ENCODE data around the gene HJV.

Gene HJV

DNA sequence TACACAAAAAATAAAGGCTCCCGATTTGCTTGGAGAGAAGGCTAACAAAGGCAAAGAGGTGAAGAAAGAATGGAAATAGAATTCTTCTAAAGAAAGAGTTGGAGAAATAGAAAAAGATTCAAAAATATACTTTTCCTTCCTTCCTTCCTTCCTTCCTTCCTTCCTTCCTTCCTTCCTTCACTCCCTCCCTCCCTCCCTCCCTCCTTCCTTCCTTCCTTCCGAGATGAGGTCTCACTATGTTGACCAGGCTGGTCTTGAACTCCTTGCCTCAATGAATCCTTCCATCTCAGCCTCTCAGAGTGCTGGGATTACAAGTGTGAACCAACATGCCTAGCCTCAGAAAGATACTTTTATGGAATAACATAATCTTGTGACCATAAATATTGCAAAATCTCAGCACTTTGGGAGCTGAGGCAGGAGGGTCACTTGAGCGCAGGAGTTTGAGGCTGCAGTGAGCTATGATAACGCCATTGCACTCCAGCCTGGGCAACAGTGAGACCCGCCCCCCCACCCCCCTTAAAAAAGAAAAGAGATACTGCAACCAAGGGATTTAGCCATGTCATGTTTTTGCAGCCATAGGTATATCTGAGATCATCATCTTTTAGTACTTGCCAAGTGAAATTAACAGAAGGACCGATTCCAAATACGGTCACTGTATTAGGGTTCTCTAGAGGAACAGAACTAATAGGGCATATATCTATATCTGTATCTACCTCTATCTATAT, 1.0 kb upstream of the HJV start:
- DNase-seq (ENCODE audit: low read depth in 2 of 2): no peak

DNA sequence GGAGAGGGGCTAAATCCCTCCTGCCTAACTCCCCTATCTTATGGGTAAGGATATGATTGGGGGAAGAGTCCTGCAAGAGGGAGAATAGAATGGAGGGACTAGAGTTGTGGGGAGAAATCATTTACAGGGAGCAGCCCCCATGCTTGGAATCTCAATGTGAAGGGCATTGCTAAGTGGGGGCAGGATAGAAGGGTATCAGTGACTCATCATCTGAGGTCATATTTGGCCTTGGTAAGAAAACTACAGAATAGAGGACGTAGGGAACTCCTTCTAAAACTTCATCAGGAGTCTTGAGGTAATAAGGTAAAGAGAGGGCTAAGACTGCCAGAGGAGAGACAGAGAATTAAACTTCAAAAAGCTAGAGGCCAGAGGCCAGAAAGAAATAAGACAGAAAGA, 487 bp downstream of the HJV start:
- DNase-seq (ENCODE audit: low read depth in 2 of 2): no peak

DNA sequence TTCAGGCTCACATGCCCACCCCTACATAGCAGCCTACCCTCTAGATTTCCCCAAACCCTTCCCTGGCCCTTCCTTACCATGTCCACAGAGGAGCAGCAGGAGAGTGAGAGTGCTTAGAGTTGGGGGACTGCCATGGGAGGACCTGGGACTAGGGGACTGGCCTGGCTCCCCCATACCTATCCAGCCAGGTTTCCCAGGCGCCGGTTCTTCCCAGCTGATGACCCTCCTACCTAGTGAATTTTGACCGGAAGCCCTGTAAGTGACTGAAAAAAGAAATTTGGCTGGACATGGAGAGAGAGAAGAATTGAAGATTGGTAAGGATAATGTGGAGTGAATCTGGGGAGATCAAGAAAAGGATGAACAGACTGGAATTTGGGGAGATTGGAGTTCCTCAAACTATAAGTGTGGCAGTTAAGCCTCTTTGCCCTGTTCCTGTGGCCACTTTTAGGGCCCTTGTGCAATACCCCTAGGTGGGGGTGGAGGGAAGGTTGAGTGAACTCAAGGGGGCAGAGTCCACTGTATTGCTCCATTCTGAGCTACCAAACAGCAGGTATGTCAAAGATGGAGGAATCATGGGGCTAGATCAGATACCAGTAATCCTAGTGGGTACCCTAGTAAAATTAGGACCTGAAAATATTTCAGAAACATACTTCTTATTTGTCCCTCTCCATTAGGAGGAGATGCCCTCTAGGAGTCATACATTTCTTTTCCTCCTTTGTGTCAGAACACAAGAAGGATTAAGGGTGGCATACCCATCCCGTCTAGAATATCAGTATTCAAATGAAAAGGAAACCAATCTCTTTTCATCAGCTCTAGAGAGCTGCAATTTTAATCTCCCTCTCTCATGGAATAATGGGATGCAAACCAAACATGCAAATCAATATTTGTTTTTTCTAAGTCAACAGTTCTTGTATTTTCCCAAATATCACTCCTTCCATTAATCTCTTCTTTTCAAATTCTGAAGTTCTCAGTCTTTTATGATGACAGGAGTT, 1.2 kb downstream of the HJV start:
- DNase-seq (ENCODE audit: low read depth in 2 of 2): no peak

DNA sequence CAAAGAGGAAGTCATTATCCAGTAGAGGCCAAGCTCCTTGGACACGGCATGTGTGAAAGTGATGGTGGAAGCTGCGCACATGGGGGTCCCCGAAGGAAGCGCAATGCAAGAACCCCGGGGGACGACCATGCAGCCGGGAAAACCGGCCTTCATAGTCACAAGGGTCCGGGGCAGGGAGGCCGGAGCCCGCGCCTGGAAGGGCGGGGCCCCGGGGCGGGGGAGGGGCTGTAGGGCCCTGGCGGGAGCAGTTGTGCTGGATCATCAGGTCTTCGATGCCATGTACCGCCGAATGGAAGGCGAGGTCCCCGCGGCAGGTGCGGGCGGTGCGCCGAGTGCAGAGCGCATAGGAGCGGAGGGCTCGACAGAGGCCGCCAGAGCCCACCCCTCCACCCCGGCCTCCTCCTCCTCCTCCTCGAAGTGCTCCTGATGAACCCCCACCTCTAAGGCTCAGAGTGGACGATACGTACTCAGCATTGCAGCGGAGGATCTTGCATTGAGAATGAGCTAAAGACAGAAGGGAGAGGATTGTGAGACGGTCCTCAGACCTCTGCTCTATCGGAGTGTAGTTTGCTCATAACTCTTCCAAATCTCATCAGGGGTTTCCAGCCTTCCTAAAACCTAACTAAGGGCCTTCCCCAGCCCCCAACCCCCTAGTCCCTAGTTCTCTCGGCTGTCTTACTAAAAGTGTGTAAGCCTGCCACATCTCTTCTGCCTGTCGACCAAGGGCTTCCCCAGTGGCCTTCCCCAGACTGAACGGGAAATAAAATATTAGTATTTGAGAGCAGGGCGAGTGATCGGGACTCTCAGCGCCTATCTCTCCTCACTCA, 2.1 kb downstream of the HJV start:
- DNase-seq (ENCODE audit: low read depth in 2 of 2): no peak

DNA sequence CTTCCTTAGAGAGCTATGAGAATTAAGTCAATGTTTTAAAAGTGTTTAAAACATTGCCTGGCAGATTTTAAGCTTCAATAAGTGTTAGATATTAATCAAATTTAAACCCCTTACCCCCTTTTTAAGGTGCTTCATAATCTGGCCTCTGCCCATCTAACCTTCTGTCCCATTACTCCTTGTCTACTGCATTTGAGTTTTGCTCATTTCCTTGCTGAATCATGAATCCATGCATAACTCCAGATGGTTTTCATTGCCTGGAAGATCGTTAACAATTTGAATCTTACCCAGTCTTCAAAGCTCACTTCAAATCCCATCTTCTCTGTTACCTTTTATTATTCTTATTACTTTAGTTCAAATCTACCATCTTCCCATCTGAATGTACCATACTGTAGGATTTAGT, 4.6 kb downstream of the HJV start:
- no peak for DNase-seq (ENCODE audit: low read depth in 2 of 2)

DNA sequence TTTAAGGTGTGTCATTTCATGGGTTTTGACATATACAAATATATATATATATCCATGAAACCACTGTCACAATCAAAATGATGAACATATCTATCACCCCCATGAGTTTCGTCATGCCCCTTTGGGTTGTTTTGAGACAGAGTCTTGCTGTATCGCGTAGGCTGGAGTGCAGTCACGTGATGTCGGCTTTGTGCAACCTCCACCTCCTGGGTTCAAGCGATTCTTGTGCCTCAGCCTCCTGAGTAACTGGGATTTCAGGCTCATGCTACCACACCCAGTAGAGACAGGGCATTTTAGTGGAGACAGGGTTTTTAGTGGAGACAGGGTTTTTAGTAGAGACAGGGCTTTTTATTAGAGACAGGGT, 8.0 kb downstream of the HJV start:
- DNase-seq (ENCODE audit: low read depth in 2 of 2): no peak

DNA sequence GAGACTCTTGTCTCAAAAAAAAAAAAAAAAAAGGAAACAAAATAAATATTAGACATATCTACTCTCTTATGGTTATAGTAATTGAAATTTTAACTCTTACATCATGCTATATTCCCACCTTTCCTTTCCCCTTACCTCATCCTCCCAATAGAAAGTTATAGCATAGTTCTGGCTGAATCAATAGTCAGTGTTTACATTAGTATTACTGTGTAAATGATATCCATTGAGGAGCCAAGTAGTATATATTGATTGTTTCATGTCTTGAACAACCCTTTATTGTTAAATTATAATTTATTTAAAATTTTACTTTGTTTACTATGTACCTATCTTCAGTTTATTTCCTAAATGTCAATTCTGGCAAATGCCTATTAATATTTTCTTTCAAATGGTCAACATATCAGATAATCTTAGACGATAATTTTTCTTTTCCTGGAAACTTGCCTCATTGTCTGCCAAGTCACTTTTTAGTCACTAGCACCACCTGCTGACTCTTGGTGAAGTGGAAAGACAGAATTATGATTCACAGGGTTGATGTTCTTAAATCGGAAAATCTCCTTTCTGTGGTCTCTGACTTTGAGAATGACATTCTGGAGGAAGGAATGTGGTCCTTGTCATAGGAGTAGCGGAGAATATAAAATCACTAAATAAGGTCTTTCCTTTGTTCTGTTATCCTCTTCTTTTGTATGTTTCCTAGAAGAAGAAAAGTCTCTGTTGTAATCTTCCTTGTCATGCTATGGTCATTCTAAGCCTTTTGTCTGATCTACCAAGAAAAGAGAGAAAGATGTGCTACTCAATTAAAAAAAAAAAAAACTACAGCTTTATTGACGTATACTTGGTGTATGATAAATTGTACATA, 8.6 kb downstream of the HJV start:
- DNase-seq (ENCODE audit: low read depth in 2 of 2): peak in 1 of 2 donors; percentile 24

DNA sequence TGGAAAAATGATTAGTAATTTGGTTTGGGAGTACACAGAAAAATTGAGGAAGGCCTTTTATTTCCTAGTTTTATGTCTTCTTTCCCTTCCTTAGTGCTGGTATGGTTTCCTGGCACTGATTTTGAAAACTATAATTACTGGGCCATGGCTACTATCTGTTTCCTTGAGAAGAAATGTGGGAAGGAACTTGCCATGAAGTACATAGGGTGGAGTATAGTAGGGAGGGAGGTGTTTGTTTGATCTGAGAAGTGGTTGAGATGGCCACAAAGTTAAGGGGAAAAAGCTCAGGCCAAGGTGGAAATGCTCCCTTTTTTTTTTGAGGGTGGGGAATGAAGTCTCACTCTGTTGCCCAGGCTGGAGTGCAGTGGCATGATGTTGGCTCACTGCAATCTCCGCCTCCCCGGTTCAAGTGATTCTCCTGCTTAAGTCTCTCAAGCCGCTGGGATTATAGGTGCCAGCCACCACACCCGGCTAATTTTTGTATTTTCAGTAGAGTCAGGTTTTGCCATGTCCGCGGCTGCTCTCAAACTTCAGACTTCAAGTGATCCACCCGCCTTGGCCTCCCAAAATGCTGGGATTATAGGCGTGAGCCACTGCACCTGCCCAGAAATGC, 11.3 kb downstream of the HJV start:
- no peak for DNase-seq (ENCODE audit: low read depth in 2 of 2)

DNA sequence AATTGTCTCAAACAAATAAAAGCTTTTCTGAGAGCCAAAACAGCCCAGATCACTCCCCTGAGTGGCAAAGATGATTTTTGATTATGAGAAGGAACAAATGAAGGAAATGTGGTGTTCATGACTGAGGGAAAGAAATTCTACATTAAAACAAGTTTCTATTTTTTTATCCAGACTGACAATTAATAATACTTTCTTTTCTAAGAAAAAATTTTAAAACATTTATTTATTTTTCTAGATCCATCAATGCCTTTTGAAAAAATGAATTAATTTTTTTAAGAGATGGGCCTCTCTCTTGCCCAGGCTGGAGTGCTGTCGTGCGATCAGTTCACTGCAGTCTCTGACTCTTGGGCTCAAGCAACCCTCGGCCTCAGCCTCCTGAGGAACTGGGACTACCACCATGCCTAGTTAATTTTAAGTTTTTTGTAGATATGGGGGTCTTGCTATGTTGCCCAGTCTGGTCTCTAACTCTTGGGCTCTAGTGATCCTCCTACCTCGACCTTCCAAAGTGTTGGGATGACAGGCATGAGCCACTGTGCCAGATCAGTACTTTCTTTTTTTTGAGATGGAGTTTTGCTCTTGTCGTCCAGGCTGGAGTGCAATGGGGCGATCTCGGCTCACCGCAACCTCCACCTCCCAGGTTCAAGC, 13.9 kb downstream of the HJV start:
- no peak for DNase-seq (ENCODE audit: low read depth in 2 of 2)

DNA sequence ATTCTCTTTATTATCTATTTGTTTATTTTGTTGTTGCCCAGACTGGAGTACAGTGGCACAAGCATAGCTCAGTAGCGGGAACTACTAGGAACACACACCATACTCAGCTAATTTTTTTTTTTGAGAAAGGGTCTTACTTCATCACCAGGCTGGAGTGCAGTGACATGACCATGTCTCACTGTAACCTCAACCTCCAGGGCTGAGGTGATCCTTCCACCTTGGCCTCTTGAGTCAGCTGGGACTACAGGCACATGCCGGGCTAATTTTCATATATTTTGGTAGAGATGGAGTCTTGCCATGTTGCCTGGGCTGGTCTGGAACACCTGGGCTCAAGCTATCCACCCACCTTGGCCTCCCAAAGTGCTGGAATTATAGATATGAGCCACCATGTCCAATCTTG, 19.8 kb downstream of the HJV start:
- DNase-seq (ENCODE audit: low read depth in 2 of 2): no peak

DNA sequence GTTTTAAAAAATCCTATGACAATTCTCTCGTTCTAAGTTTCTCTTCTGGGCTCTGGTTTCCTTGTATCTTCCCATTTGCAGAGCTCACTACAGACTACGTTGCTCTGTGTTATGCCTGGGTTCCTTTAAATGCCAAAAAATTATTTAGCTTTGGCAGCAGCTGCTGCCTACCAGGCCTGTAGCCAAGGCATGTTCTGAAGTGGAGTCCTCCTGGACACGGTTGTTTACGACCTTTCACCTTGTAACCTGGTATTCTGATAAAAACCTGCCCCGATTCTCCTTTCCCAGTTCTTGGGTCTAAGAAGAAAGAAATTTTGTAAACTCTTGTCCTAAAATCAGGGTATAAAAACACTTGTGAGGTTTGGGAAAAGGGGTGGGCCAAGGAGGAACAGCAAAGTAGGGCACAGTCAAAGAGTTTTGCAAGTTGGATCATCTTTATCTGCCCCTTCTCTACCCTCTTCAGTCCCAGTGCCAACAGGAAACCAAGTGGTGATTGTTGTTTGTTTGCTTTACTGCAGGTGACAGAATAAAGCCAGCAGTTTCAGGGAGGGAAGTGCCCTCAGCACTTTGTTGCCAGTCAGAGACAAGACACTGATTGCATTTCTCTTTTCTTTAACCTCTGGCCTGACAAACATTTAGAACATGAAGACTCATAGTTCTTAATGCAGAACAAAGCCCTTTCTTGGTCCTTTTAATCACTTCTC, 22.1 kb downstream of the HJV start:
- DNase-seq (ENCODE audit: low read depth in 2 of 2): no peak

DNA sequence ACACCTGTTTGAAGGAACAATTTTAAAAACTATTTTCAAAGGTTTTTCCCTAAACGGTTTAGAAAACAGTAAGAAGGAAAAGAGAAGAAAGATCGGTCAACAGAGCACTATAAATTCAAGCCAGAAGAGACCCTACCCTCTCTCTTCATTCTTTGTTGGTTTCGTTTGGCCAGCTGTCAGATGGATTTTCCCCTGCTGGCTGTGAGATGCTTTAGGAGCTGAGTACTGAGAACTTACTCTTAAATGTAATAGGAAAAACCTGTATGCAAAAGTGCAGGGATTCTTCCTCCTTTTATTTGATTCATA, 23.9 kb downstream of the HJV start:
- no peak for DNase-seq (ENCODE audit: low read depth in 2 of 2)

DNA sequence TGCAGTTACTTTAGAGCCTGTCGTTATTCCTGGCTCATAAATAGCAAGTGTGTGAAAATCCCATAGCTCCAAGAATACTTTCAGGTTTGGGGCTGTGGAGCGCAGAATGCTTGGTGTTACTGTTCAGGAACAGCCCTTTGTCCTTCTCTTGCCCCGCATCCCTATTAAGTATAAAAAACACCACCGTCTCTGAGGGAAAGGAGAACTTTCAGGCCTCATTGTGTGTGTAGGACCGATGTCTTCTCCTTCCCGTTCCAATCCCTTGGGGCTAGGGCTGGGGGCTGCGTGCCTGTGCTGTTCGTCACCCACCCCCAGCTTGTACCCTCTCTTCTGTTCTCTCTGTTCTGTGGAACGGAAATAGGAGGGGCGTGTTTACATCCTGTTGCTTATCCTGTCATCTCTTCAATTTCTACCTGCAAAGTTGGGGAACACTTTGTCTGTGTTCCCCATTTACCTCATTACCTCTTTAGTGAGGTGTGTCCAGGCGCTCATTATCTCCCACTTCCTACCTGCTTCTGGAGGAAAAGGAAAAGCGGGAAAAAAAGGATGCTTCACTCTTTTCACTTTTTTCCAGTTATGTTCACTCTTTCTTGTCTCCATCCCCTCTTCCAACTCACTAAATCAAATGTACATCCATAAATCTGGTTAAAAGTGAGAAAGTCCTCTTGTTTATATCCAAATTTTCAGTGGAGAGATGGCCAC, 24.4 kb downstream of the HJV start:
- DNase-seq (ENCODE audit: low read depth in 2 of 2): no peak

DNA sequence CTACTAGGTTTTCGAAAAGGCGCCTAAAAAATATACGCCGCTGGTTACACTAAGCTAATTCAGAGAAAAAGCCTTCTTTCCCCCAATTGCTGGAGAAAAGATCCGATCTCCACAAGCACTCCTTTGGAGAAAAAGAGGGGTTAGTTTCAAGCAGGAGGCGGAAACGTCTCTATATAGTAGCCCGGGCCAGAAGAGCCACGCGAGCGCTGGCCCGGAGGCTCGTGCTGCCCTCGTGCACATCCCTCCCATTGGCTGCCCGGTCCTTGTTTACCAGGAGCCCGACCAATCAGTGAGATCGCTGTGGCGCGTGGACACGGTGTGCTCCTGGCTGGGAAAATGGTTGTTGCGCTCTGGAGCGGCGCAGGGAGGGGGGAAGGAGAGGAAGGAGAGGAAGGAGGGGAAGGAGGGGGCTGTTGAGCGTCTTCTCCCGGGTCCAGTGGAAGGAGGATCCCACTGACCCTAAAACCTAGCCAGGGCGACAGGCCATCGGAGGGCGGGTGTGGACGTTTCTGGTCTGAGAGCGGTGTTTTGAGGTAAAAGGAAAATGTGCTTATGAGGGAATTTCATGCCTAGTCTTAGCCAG, 25.0 kb downstream of the HJV start, which contains the start of gene TXNIP:
TSS of gene TXNIP (minus strand) at position 147 of the 583 bp plus-strand sequence. CDS start 313 bp downstream, outside the sequence.
- DNase-seq (ENCODE audit: low read depth in 2 of 2): peak; percentile 82

DNA sequence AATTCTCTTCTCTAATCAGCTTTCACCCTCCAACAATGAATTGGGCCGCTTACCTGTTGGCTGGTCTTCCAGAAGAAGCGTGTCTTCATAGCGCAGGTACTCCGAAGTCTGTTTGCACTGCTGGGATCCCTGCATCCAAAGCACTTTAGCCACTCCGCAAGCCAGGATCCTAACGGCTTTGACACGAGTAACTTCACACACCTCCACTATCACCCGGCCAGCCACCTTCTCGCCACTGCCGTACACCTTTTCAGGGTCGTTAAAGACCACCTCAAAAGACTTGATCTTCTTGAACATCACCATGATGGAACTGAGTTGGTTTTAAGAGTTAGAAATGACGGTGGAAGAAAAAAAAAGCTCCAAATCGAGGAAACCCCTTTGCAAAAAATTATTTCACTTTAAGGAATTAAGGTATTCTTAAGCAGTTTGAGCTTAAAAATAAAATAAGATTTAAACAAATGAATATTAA, 25.5 kb downstream of the HJV start:
- DNase-seq (ENCODE audit: low read depth in 2 of 2): no peak

DNA sequence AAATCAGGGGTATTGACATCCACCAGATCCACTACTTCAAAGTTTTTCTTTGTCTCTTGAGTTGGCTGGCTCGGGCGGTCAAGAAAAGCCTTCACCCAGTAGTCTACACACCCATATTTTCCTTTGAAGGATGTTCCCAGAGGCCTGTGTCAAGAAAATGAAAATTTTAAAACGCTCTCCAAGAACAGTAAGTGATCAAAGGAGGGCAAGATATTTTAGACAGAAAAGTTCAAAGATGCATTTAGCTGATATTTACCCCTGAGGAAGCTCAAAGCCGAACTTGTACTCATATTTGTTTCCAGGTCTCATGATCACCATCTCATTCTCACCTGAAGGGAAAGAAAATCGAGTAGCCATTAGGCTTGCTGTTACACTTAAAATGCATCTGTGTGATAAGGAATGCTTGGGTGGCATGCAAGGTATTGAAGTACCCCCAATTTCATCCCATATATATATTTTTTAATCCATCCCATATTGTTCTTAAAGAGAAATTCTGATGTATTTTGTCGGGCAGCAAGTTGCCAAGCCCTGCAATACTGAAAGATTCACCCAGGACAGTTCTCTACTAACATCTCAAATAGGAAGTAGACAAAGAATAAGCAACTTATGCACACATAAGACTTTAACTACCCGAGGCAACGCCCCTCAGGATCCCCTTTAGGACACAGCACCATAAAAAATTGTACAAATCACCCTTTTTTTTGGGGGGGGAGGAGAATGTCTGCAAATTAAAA, 26.2 kb downstream of the HJV start:
- DNase-seq (ENCODE audit: low read depth in 2 of 2): no peak

DNA sequence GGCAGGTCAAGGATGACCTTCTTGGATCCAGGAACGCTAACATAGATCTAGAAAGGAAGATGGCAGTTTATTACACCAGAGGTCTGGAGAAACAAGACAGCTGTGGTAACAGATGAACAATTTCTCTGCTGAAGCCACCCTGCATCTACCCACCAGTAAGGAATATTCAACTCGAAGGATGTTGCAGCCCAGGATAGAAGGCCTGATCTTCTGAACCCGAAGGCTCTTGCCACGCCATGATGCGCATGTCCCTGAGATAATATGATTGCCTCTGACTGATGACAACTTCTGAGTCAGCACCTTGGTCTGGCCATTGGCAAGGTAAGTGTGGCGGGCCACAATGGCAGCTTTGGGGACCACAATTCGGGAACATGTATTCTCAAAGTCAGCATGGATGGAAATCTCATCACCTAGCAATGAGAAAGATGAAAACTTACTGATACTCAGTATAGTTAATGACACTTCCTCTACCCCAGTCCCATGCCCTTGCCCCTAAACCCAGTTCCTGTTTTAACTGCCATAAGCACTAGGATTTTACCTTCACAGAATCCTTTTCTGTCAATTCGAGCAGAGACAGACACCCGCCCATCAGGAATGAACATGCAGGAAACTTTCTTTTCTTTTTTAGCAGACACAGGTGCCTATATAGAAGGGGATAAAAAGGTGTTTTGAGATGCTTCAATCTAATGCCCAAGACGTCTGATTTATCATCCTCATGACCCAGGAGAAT, 27.0 kb downstream of the HJV start:
- DNase-seq (ENCODE audit: low read depth in 2 of 2): no peak

All from stimulated activated CD8-positive, alpha-beta memory T cell treated with anti-CD3 and anti-CD28 coated beads, Interleukin-15, amount 100 ng/mL, for 4 hours (primary cell).